ENCODE data around the gene CD52.

- no peak for TF ChIP-seq POLR2A (IDR thresholded peaks at IDR 0.05; ENCODE audit: low read depth, low read length)
- no peak for TF ChIP-seq CTCF (IDR thresholded peaks at IDR 0.05; ENCODE audit: extremely low read depth in 1 of 2, insufficient read depth in 1 of 2, low read depth in 1 of 2, low read length in 2 of 2)
- TF ChIP-seq POLR2AphosphoS5 (IDR thresholded peaks at IDR 0.05; ENCODE audit: insufficient read depth, low read depth, low read length) = no peak
- no peak for TF ChIP-seq FOS (IDR thresholded peaks at IDR 0.05; ENCODE audit: borderline replicate concordance, insufficient read depth, low read length)
- no peak for TF ChIP-seq EZH2 (IDR thresholded peaks at IDR 0.05; ENCODE audit: borderline replicate concordance, low read depth, low read length, severe bottlenecking)
- TF ChIP-seq MAX (IDR thresholded peaks at IDR 0.05; ENCODE audit: insufficient read depth, insufficient read length) = no peak
- TF ChIP-seq GATA2 (IDR thresholded peaks at IDR 0.05; ENCODE audit: insufficient read depth, insufficient read length, low read depth, low read length) = no peak
- TF ChIP-seq JUN (IDR thresholded peaks at IDR 0.05; ENCODE audit: borderline replicate concordance, insufficient read depth, insufficient read length, low read depth) = no peak
These were observed 12.5 kb downstream of the CD52 start for GRCh38 chr1:26330276-26330675.
